Astrocyte of the spinal cord (primary cell): ENCODE results near the gene PTGER1.

Experiments
- DNase-seq: peaks from one replicate; pipeline ENCODE4 v3.0.0; 2011; ENCODE audit warnings: low read depth, low spot score
- H3K4me3 ChIP-seq: 2 replicates; pipeline ENCODE4 v1.5.1; 2011; ENCODE audit warnings: low read depth, mild to moderate bottlenecking, low read length, moderate library complexity
- in situ Hi-C: cut with HindIII; loops from 2 replicates; pipeline ENCODE4 v1.10.0; 2017; ENCODE audit warnings: low sequenced_read_pairs
- TF ChIP-seq, protein P1 (sequence below): IDR thresholded peaks from 2 replicates; pipeline ENCODE4 v1.5.1; 2012; ENCODE audit warnings: low read depth, mild to moderate bottlenecking, low read length, inconsistent platforms

Gene PTGER1

GRCh38 chr19:14433554-14434501 is 41.3 kb downstream of the PTGER1 start:
- TF ChIP-seq, protein P1, sequence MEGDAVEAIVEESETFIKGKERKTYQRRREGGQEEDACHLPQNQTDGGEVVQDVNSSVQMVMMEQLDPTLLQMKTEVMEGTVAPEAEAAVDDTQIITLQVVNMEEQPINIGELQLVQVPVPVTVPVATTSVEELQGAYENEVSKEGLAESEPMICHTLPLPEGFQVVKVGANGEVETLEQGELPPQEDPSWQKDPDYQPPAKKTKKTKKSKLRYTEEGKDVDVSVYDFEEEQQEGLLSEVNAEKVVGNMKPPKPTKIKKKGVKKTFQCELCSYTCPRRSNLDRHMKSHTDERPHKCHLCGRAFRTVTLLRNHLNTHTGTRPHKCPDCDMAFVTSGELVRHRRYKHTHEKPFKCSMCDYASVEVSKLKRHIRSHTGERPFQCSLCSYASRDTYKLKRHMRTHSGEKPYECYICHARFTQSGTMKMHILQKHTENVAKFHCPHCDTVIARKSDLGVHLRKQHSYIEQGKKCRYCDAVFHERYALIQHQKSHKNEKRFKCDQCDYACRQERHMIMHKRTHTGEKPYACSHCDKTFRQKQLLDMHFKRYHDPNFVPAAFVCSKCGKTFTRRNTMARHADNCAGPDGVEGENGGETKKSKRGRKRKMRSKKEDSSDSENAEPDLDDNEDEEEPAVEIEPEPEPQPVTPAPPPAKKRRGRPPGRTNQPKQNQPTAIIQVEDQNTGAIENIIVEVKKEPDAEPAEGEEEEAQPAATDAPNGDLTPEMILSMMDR: no peak
- in situ Hi-C loops: no loop called here
- H3K4me3 ChIP-seq: peak overlapping the region; percentile 71
- no peak for DNase-seq

DNA sequence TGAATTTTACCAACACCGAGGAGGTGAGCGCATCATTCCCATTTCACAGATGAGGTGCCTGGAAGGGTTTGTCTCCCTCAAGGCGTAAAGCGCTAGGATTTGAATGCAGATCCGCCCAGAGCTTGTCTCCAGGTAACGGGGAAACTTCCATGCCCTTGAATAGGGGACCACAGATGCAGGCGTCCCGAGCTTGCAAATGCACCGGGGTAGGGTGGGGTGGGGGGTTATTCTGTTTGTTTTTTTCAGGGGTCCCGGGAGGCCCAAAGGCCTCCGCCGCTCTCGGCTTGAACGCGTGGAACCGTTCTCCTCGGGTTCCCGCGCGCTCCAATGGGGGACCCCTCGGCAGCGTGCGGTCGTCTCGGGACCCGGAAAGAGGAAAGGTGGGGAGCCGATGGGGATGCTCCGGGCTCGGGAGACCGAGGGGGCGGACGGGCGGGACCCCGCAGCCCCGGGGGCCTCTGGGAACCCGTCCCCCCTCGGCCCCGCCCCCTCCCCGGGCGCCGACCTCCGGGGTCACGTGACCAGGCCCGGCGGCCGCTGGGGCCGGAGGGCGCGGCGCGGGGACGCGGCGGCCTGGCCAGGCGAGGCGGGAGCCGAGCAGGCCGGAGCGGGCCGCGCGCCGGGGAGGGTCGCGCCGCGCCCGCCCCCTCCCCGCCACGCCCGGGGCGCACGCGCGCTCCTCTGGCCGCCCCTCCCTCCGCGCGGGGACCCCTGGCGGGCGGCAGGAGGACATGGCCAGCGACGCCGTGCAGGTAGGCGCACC is 42.2 kb downstream of the PTGER1 start, which contains the start of gene PKN1:
PKN1 (plus strand) TSS at position 516 of the 763 bp plus-strand sequence; CDS start at position 732, 216 bp downstream.
- in situ Hi-C loops: no loop called here
- peak; percentile 8 for DNase-seq
- H3K4me3 ChIP-seq: peak within 1 kb of the TSS; percentile 71

DNA sequence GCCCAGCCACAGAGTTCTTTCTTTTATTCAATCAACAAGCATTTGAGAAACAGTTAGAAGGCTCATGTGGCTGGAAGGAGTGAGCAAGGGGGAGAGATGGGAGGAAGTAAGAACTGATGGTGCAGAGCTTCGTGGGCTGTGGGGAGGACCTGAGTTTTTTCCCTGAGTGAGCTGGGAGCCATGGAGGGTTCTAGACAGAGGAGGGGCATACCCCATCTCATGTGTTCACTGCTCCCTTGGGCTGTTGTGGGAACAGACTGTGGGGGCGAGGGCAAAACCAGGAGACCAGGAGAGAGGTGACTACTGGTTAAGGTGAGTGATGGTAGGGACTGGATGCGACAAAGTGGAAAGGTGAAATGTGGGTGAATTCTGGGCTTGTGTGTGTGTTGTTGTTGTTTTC is 44.4 kb downstream of the PTGER1 start:
- H3K4me3 ChIP-seq: no peak overlapping the region
- TF ChIP-seq, protein P1: no peak
- in situ Hi-C loops: no loop called here
- DNase-seq: no peak

More for the DNA sequence above, 42.2 kb downstream of the PTGER1 start, which contains the start of gene PKN1:
- TF ChIP-seq, protein P1: no peak

DNA sequence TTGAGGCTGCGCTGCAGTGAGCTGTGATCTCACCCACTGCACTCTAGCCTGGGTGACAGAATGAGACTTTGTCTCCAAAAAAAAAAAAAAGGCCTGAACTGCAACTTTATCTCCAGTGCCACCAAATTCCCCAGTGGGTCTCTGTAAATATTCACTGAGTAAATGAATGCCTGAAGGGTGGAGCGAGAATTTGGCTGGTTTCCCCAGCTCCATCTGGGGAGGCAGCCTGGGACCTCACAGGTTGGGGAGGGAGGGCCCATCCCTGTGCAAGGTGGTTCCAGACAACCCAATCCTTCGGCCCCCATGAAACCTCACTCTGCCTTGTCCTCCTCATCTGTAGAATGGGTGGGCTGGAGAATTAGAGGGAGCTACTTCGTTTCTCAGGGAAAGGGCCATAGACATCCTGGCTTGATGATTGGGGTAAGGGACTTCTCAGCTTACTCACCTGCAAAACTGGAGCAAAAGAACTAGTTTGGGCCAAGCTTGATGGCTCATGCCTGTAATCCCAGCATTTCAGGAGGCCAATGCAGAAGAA is 46.2 kb downstream of the PTGER1 start:
- TF ChIP-seq, protein P1: no peak
- in situ Hi-C loops: no loop called here
- DNase-seq: no peak
- H3K4me3 ChIP-seq: no peak overlapping the region

DNA sequence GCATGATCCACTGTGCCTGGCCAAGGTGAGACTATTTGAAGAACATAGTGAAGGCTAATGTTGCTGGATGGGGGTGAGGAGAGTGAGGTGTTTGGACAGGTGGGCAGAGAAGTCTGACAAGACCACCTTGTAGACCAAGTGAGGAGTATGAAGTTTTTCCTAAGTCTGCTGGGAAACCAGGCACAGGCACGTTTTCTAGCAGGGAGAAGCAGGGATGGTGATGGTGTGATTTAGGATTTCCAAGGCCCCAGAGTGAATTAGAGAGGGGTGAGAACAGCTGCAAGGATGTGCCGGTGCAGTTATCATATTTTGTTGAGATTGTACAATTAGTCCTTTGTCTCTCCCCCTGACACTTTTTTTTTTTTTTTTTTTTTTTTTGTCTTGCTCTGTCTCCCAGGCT is 47.7 kb downstream of the PTGER1 start:
- in situ Hi-C loops: no loop called here
- no peak for DNase-seq
- TF ChIP-seq, protein P1: no peak
- no peak overlapping the region for H3K4me3 ChIP-seq

GRCh38 chr19:14425696-14426138 is 49.4 kb downstream of the PTGER1 start:
- TF ChIP-seq, protein P1: no peak
- DNase-seq: peak; percentile 20
- in situ Hi-C loops: no loop called here
- no peak overlapping the region for H3K4me3 ChIP-seq
